ENCODE data around the gene ARHGEF16.

DNA sequence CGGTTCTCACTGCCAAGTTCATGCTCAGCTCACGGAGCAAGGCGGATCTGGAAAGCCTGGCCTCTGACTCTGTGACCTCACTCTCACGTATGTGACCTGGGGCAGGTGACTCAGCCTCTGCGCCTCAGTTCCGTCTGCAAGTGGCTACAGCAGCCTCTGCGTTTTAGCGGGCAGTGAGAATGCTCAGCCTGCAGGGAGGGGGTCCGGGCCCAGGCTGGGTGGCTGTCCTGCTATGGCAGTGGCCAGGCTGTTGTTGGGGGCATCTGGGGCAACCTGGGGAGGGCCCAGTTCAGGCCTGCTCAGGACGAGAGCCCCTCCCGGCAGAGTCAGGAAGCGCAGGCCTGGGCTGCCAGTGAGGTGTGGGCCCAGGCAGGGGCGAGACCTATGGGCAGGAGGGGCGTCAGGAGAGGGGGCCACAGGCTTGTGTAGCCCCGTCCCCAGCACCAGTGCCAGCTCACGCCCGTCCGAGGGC, 27.9 kb downstream of the ARHGEF16 start:
- TF ChIP-seq, protein P1, sequence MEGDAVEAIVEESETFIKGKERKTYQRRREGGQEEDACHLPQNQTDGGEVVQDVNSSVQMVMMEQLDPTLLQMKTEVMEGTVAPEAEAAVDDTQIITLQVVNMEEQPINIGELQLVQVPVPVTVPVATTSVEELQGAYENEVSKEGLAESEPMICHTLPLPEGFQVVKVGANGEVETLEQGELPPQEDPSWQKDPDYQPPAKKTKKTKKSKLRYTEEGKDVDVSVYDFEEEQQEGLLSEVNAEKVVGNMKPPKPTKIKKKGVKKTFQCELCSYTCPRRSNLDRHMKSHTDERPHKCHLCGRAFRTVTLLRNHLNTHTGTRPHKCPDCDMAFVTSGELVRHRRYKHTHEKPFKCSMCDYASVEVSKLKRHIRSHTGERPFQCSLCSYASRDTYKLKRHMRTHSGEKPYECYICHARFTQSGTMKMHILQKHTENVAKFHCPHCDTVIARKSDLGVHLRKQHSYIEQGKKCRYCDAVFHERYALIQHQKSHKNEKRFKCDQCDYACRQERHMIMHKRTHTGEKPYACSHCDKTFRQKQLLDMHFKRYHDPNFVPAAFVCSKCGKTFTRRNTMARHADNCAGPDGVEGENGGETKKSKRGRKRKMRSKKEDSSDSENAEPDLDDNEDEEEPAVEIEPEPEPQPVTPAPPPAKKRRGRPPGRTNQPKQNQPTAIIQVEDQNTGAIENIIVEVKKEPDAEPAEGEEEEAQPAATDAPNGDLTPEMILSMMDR (conservative IDR thresholded peaks at IDR 0.05; ENCODE audit: low read depth, low read length): no peak
- no peak for TF ChIP-seq EZH2 (IDR thresholded peaks at IDR 0.05; ENCODE audit: borderline replicate concordance, low read depth, low read length, poor library complexity, severe bottlenecking)
